ENCODE data around the gene GTPBP6.
"Not testable (repeated sequence)": the region's sequence is repeated elsewhere in the genome, so short reads cannot be mapped to it uniquely, and the experiment has no call there.

The GTPBP6 gene

GRCh38 chrX:351736-352135 lies 33.1 kb upstream of the GTPBP6 start:
- no peak for DNase-seq (ENCODE audit: low read depth)

GRCh38 chrX:351324-351641 lies 32.7 kb upstream of the GTPBP6 start:
- not testable (repeated sequence) for DNase-seq (ENCODE audit: low read depth)

GRCh38 chrX:350534-351323 lies 32.1 kb upstream of the GTPBP6 start:
- DNase-seq (ENCODE audit: low read depth), result no peak

GRCh38 chrX:350148-350533 lies 31.5 kb upstream of the GTPBP6 start:
- no peak for DNase-seq (ENCODE audit: low read depth)

GRCh38 chrX:349702-350101 lies 31.1 kb upstream of the GTPBP6 start:
- no peak for DNase-seq (ENCODE audit: low read depth)

DNA sequence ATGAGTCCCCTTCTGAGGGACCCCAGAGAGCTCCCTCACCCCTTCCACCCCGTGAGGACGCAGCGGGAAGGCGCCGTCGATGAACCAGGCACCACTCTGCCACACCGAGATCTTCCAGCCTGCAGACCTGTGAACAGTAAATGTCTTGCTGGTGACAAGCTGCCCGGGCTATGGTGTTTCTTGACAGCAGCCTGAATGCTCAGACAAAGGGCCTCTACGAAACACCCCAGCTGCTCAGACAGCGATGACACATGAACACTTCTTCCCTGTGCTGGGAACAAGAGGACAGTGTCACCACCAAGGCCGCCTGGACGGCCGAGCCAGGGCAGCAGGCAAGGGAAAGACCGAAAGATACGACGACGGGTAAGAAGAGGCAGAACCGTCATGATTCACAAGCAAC lies 30.6 kb upstream of the GTPBP6 start:
- no peak for DNase-seq (ENCODE audit: low read depth)

- DNase-seq (ENCODE audit: low read depth), result no peak
These were observed 30.0 kb upstream of the GTPBP6 start for GRCh38 chrX:348461-349117.

DNA sequence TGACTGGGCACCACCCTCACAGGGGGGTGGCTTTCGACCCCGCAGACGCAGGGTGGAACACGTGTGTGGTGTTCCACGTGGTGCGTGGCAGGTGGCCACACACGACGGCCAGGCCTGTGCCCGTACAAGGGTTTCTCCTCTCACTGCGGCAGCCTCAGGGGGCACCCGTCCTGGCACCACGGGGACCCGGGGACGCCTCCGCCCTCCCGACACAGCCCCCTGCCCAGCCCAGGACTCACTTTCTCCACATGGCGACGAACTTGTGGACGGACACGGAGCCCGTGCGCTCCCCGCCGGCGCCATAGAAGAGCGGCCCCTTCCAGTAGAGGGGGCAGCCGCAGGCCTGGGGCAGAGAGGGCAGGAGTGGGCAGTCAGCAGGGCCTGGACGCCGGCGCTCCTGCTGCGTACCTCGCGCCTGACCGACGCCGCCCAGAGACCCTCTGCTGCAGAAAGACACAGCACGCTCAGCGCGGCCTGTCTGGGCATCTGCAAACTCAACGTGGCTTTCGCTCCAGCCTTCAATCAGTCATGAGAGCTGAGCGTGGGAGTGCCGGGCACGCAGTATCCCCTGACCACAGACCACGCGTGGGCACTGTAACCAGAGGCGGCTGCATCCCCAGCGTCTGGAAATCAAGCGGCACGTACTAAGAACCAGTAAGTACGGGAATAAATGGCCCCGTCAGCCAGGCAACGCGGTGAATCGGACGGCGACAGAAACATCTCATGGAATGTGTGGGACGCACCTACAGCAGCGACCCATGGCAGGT lies 28.9 kb upstream of the GTPBP6 start:
- no peak for DNase-seq (ENCODE audit: low read depth)

DNA sequence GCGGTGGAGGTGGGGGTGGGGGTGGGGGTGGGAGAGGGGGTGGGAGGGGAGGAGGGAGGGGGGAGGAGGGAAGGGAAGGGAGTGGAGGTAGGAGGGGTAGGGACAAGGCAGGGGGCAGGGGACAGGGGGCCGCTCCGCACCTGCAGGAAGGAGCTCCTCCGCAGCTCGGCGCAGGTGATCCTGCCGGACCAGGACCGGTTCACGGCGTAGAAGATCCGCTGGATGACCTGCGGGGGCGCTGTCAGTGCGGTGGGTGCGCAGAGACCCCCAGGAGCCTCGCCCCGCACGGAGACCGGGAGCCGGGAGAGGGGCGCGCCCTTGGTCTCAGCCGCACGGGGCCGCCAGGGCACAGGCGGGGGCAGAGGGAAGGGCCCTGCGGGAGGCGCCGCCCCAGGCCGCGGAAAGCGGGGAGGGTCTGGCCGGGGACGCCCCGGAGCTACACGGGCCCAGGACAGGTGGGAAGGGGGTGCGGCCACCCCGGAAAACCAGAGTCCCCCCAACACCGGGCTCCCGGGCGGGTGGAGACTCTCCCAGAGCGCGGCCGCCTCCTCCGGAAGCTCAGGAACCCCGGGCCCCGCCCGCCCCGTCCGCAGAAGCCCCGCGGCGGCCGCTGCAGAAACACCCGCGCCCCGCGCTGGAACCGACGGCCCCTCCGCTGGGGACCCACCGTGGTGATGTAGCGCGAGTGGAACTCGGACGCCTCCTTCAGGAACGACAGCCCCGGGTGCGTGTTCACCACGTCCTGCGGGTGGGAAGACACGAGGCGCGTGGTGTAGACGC lies 27.6 kb upstream of the GTPBP6 start:
- DNase-seq (ENCODE audit: low read depth), result no peak

DNA sequence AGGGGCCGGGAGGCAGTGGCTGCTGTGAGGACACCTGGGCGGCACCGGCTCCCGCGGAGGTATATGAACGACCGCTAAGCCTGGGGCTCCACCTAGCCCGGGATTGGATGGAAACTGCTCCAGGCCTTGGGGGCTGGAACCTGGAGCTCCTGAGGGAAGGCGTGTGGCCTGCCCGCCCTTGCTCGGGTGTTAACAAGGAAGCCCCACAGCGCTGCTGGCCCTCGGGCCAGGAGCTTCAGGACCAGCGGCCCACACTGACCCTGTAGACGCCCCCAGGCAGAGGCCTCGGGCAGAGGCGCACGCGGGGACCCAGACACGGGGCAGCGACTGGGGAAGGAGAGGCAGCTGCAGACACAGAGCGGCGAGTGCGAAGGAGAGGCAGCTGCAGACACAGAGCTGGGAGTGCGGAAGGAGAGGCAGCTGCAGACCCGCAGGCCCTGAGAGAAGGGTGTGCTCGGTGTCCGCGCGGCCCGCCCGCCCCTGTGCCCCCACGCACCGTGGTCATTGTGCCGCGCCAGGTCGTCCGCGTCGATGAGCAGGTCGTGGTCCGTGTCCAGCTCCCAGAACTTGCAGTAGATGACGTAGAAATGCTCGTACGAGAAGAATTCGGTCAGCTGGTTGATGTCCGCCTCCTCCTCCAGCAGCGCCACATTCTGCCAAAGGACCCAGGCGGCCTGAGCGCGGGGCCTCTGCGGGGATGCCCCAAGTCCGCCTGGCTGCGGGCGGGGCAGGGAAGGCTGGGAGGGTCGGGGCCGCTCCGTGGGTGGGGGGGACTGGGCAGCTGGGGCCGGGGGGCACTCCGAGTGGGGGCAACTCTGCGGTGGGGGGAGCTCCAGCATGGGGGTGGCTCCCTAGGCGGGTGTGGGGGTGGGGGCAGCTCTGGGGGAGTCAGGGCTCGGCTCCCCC lies 26.7 kb upstream of the GTPBP6 start:
- no peak for DNase-seq (ENCODE audit: low read depth)

DNA sequence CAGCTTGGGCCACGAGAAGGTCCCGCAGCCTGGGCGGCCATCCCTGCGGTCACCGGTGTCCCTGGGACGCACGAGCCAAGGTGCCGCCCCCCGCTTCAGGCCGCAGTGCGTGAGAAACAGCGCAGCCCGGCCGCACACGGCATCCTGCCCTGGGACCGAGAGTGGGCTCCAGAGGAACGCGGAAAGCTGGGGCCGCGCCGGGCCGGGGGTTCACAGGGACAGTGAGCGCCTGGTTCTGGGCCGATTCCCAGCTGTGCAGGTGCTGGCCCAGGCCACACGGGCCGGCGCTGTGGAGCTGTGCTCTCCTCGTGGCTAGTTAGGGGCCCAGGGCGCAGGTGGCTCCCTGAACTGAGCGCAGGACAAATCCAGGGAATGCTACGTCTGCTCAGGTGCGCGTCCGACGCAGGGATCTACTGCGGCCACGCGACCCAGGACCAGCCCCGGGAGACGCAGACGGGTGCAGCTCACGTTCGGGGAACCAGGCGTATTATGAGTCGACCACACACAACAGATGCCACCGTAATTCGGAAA lies 25.8 kb upstream of the GTPBP6 start:
- no peak for DNase-seq (ENCODE audit: low read depth)

GRCh38 chrX:341541-342101 lies 23.0 kb upstream of the GTPBP6 start:
- DNase-seq (ENCODE audit: low read depth), result no peak

- no peak for DNase-seq (ENCODE audit: low read depth)
These were observed 22.2 kb upstream of the GTPBP6 start for GRCh38 chrX:340641-341423.

DNA sequence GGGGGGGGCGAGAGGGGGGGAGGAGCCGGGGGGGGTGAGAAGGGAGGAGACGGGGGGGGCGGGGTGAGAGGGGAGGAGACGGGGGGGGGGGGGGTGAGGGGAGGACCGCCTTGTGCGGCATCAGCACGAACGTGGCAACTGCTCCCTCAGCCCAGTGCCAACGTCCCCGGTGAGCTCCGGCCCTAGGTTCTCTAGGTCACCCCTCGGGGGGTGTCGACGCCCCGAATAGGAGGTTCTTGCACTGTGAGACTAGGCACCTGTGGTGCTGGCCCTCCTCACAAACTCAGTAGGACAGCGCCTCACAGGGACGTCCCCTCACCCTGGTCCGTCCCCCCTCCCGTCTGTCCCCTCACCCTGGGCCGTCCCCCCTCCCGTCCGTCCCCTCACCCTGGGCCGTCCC lies 21.5 kb upstream of the GTPBP6 start:
- DNase-seq (ENCODE audit: low read depth), result no peak

DNA sequence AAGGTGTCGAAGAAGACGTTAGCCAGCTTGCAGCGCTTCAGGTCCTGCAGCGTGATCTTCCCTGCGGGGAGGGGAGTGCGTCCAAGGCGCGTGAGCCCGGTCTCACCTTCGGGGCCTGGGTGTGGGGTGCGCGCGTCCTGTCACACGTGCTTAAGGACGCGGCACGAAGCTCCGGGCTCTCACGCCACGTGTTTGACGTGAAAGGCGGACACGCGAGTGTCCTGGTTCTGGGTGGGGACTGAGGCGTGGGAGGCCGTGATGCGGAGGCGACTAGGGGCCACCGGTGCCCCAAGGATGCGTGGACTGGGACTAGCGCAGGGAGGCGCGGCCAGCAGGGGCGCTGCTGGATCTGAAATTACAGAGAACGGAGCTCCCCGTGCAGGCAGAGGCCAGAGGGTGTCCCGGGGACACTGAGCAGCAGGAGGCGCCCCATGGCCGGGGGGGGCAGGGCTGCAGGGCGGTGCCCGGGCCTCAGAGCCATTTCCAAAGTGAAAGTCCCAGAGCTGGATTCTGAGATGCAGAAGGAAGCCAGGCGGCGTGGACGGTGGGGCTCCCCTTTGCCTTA lies 20.3 kb upstream of the GTPBP6 start:
- DNase-seq (ENCODE audit: low read depth), result no peak

DNA sequence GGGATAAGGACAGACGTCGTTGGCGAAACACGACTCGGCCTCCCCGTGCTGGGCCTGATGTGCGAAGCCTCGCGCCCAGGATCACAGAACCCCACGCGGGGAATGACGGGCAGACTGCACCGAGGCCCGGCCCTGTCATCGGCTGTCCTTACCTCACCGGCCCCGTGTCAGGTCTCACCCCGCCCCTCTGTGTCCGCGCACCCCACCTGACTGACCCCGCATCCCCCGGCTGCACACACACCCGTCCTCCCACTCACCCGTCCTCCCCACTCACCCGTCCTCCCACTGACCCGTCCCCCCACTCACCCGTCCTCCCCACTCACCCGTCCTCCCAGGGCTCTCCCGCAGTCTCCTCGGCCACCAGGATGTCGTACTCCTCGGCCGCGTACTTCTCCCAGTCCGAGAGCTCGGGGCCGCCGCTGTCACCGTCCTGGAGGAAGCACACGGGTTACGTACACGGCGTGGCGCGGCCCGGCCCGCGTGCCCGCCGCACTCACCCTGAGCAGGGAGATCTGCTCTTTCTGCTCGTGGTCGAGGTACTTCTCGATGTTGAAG lies 19.8 kb upstream of the GTPBP6 start:
- no peak for DNase-seq (ENCODE audit: low read depth)

DNA sequence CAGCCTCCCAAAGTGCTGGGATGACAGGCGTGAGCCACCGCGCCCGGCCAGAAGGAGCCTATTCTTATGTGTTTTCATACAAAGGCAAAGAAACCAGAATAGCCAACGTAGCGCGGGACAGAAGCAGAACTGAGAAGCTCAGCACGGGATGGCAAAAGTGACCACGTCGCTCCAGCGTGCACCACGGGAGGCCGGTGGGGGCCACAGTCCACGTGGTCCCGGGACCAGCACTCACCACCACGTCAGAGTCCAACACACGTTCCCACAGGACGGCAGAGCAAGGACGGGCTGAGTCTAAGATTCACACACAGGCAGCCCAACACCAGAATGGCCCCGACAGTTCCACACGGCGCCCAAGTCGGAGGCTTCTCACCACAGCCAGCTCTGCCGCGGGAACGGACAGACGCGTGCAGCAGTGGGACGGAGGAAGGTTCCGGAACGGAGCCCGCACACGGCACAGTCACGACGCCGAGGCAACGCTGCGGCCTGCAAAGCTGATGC lies 18.8 kb upstream of the GTPBP6 start:
- no peak for DNase-seq (ENCODE audit: low read depth)

DNA sequence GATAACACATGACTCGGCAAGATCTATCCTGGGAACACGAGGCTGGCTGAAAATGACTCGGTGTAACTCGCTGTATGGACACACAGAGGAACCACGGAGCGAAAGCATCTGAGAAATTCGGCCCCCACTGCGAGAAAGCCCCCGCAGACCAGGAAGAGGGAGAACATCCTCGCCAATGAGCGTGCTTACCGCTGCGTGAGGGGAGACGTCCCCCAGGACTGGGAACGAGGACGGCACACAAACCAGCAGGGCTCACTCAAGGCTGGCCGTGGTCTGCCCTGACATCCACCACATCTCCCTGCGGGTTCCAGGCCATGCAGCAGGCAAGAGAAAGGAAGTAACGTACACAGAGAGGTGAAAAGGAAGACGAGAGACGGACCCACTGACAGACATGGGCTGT lies 17.6 kb upstream of the GTPBP6 start:
- no peak for DNase-seq (ENCODE audit: low read depth)

GRCh38 chrX:335758-336155 lies 17.2 kb upstream of the GTPBP6 start:
- no peak for DNase-seq (ENCODE audit: low read depth)
